PFSK-1 (cell line): ENCODE data around the gene ACAD11.

Source experiments
- FOXP2 ChIP-seq: optimal IDR thresholded peaks from 2 replicates; pipeline ENCODE3; 2011; ENCODE audit warnings: borderline replicate concordance, control low read depth, inconsistent platforms; ENCODE audit not compliant: insufficient read depth; ENCODE audit errors: extremely low read length, extremely low read depth
- POLR2AphosphoS5 ChIP-seq: IDR thresholded peaks from 2 replicates; pipeline ENCODE4 v1.6.1; 2012; ENCODE audit warnings: low read depth, mild to moderate bottlenecking, control low read depth, low read length, moderate library complexity
- REST ChIP-seq, 2 experiments: IDR thresholded peaks; 2 replicates each; pipeline versions ENCODE4 v1.6.1 to v1.8.0; 2011 to 2012; ENCODE audit warnings: low read depth in 2 of 2, low read length in 2 of 2, control low read depth in 1 of 2, inconsistent platforms in 1 of 2, mild to moderate bottlenecking in 1 of 2, moderate library complexity in 1 of 2; ENCODE audit not compliant: insufficient read depth in 1 of 2
- SIN3A ChIP-seq: IDR thresholded peaks from 2 replicates; pipeline ENCODE4 v1.6.1; 2012; ENCODE audit warnings: mild to moderate bottlenecking, low read length, moderate library complexity, borderline replicate concordance; ENCODE audit not compliant: insufficient read depth
- TAF1 ChIP-seq: IDR thresholded peaks from 2 replicates; pipeline ENCODE4 v1.6.1; 2012; ENCODE audit warnings: low read length, control low read depth, borderline replicate concordance; ENCODE audit not compliant: insufficient read depth

Gene ACAD11

GRCh38 chr3:132538072-132538471 is 121.5 kb downstream of the ACAD11 start:
- TF ChIP-seq REST (IDR thresholded peaks at IDR 0.05; ENCODE audit: insufficient read depth in 1 of 2, low read depth in 2 of 2, low read length in 2 of 2) (no peak), TAF1 (no peak), POLR2AphosphoS5 (no peak), FOXP2 (no peak), SIN3A (no peak)

DNA sequence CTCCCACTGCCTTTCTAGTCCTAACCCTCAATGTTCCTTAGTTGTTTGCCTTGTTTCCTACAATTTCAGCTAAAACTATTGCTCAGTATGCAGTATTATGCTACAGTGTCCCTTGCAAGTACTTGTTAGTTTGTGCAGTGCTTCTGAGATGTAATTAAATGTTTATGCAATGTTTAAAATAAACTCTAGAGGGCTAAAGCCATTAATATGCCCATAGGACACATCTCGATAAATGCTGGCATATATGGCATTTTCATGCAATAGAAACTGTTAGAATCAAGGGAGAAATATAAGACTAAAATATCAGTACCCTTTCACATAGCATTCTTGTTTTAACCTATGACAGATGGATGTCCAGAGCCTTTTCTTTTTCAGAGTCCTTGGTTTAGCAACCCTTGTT is 122.3 kb downstream of the ACAD11 start:
- TF ChIP-seq FOXP2: no peak
- no peak for TF ChIP-seq TAF1
- no peak for TF ChIP-seq REST (IDR thresholded peaks at IDR 0.05; ENCODE audit: insufficient read depth in 1 of 2, low read depth in 2 of 2, low read length in 2 of 2)

GRCh38 chr3:132536442-132537153 is 123.0 kb downstream of the ACAD11 start:
- TF ChIP-seq REST (IDR thresholded peaks at IDR 0.05; ENCODE audit: insufficient read depth in 1 of 2, low read depth in 2 of 2, low read length in 2 of 2): no peak
- no peak for TF ChIP-seq FOXP2
- no peak for TF ChIP-seq SIN3A
- TF ChIP-seq POLR2AphosphoS5: no peak
- TF ChIP-seq TAF1: no peak

DNA sequence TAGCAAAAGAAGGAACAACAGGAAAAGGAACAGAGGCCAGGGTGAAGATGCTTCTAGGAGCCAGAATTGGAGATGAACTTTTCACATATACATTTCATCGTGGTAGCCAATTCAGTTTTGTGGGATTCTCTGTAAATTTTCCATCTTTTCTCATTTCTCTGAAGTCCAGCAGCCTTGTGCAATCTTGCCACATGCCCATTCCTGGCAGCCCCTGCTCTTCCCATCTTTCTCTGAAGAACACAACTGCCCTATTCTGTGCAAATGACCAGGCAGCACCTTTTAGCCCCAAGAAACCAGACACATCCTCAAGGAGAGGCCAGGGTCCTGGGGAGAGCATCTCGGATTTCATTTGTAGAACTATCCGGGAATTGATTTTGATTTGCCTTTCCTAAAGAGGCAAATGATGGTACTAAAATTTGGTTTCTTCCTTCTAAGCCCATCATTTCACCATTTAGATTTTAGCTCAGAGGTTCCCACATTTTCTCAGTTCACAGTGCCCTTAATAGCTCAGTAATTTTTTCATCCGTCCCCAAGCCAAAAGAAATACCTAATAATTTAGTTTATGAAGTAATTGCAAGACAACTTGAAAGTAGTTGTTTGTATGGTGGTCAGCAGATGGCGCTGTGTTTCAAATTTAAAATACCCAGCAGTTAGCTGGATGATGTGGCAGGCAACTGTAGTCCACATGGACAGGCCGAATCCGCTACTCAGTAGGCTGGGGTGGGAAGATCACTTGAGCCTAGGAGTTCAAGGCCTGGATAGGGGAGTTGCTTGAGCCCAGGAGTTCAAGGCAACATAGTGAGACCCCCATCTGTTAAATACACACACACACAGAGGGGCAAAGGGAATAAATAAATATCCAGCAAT is 123.8 kb downstream of the ACAD11 start:
- TF ChIP-seq POLR2AphosphoS5 (no peak), REST (IDR thresholded peaks at IDR 0.05; ENCODE audit: insufficient read depth in 1 of 2, low read depth in 2 of 2, low read length in 2 of 2) (no peak), SIN3A (no peak), TAF1 (no peak), FOXP2 (no peak)
